Left colon (tissue), 2 donors: ENCODE measurements around the gene TEKT3. TPM values are rescaled to one million over a fixed set of nuclear protein-coding genes. Genes with fewer than 3 reads are reported as not detected.
A peak's percentile ranks its signal among the peaks of the same experiment; 100 is the strongest.

Experiments used
- ATAC-seq: fragments of 200-7000 bp; cut with Tn5 transposase; one replicate; pipeline ENCODE4 v1.9.1; 2020; ENCODE audit warnings: mild to moderate bottlenecking, moderate library complexity
- DNase-seq, 2 donors: peaks; one replicate each; pipeline ENCODE4 v3.0.0-alpha.2; 2020
- intact Hi-C, 2 donors: fragments of 100-400 bp; cut with DNase I in 1 of 2; cut with micrococcal nuclease in 1 of 2; formaldehyde crosslinking; loops; one replicate each; pipeline versions ENCODE4 v1.11.2 to v1.14.0; 2022; cut with DNase I, micrococcal nuclease
- total RNA-seq, 2 donors: library from RNA; stranded (reverse); fragmentation: NEBNext Ultra II Directional; extraction: Animal tissue kit (Norgen Biotek cat#: 25700); gene quantifications; one replicate each; pipeline ENCODE4 v1.2.1, GENCODE V29; 2021
- donor health status: DM: no; HTN: no; CAD: no.
- donor health status: DM: yes; HTN: yes; CAD: no.

Gene TEKT3
- total RNA-seq, 2 donors from 2014 or later: 0.36 to 0.64 TPM

- DNase-seq (no peak), ATAC-seq (peak; percentile 44)
- intact Hi-C loops: no loop called here
Observed at GRCh38 chr17:15351925-15352324, 10.5 kb upstream of the TEKT3 start.

GRCh38 chr17:15351478-15351840 lies 10.1 kb upstream of the TEKT3 start:
- DNase-seq (no peak), ATAC-seq (no peak)
- intact Hi-C loops: no loop called here

DNA sequence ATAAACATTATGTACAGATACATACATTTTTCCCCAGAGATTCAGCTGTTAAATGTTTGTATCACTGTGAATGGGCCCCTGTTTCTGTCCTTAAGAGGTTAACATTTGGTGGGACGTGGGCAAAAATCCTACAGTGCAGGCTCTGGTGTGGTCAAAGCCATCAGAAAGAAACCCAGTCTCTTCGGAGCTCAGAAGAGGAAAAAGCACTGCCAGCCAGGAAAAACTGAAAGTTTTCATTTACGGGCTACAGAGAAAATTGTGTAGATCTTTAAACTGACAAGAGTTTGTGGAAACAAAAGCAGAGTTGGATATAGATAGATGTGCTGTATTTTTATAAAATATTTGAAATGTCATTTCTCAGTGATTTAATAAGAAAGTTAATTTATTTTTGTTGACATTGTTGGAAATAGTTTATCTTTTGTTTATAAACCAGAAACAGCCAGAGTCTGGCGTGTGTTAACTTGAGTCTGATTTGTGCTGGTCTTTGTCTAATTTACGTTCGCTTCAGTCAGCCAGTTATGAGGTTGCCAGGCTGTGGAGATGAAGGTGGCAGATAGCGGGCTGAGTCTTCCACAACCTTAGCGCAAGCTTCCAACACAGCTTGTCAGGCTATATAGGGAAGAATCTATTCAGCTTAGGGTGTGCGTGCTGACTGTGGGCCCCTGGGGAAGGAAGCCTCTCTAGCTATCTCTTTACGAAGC lies 9.5 kb upstream of the TEKT3 start:
- peak in 1 of 2 donors; percentile 66 for DNase-seq
- intact Hi-C loops: no loop called here
- ATAC-seq: no peak

- DNase-seq: no peak
- intact Hi-C loops: loop anchor here in 1 of 2 donors (10.0 kb wide), 1 partner anchor 106 kb away; no protein-coding TSS in a partner anchor
- ATAC-seq: no peak
Observed at GRCh38 chr17:15349119-15349518, 7.7 kb upstream of the TEKT3 start.

GRCh38 chr17:15348021-15348420 lies 6.6 kb upstream of the TEKT3 start:
- DNase-seq (peak; percentile 86), ATAC-seq (peak; percentile 92)
- intact Hi-C loops: loop anchor here in 1 of 2 donors (10.0 kb wide), 1 partner anchor 107 kb away; no protein-coding TSS in a partner anchor

- ATAC-seq (no peak), DNase-seq (no peak)
- intact Hi-C loops: loop anchor here in 1 of 2 donors (10.0 kb wide), 1 partner anchor 109 kb away; no protein-coding TSS in a partner anchor
Observed at GRCh38 chr17:15346066-15346595, 4.7 kb upstream of the TEKT3 start.

DNA sequence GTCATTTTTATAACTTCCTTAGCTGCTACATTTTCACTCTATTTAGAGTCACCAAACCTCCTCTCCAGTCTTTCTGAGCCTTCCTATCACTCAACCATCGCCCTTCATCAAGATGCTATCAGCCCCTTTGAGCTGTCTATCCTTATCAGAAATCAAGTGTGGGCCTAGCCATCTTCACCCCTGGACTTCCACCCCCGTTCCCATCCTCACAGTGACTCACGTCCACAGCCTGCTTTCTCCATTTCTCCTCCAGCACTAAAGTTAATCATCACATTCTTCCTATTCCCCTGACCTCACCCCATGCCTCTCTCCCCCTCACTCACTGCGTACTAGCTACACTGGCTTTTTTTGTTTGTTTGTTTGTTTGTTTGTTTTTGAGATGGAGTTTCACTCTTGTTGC lies 2.4 kb upstream of the TEKT3 start:
- no peak for DNase-seq
- ATAC-seq: no peak
- intact Hi-C loops: loop anchor here in 1 of 2 donors (10.0 kb wide), 1 partner anchor 111 kb away; no protein-coding TSS in a partner anchor

GRCh38 chr17:15342460-15342859 lies 1.1 kb upstream of the TEKT3 start:
- ATAC-seq: no peak
- intact Hi-C loops: loop anchor here in 1 of 2 donors (10.0 kb wide), 1 partner anchor 112 kb away; no protein-coding TSS in a partner anchor
- DNase-seq: no peak

DNA sequence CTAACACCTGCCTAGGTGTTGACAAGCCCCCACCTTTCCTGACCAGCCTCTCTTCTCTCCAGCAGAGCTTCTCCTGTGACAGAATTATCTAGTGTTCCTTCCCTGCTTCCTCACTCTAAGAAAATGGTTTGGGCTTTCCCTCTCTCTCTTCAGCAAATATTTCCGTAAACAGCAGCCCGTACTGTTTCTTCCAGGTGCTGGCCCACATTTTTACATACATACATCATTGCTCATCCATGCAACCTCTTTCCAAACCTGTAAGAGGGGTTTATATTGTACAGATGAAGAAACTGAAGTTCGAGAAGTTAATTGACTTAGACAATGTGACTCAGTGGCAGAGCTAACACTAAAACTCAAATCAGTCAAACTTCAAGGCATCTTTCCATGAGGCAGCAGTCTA lies 569 bp upstream of the TEKT3 start:
- intact Hi-C loops: loop anchor here in 1 of 2 donors (10.0 kb wide), 1 partner anchor 113 kb away; no protein-coding TSS in a partner anchor
- no peak for DNase-seq
- ATAC-seq: no peak

DNA sequence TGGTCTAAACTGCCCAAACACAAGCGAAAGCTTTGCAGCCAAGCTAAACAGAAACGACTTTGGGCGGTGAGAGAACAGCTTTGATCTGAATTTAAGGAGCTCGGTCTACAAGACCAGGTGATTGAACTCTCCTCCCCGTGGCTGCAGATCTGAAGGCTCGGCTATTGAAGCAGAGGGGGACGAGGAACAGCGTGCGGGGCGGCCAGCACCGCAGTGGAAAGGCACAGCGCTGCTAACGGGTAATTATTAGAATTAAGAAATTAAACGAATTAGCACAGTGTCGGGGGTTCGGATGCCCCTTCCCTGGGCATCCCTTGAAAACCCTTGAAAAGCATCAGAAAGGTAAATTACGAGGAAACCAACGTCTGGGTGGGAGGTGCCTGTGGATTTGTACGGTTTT lies 431 bp downstream of the TEKT3 start:
- DNase-seq (no peak), ATAC-seq (peak; percentile 44)
- intact Hi-C loops: loop anchor here in 1 of 2 donors (10.0 kb wide), 1 partner anchor 114 kb away; no protein-coding TSS in a partner anchor

- intact Hi-C loops: no loop called here
Observed at GRCh38 chr17:15335446-15335845, 6.0 kb downstream of the TEKT3 start.

DNA sequence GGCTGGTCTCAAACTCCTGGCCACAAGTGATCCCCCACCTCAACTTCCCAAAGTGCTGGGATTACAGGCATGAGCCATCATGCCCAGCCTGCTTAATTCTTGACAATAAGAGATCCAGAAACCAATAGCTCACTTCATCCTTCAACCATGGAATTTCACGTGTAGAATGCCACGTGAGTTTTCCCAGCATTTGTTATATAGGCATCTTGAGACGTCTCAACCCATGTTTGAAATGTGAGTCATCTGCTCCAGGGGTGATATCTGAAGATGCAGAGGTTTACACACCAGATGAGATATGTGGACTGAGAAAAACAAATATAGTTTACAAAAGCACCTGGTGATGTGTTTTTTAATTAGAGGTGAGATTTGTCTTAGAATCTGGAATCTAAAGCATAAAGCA lies 7.1 kb downstream of the TEKT3 start:
- intact Hi-C loops: no loop called here
- no peak for ATAC-seq

More at GRCh38 chr17:15335446-15335845, 6.0 kb downstream of the TEKT3 start:
- ATAC-seq (no peak), DNase-seq (no peak)

GRCh38 chr17:15332338-15332737 lies 9.1 kb downstream of the TEKT3 start:
- DNase-seq (no peak), ATAC-seq (no peak)
- intact Hi-C loops: no loop called here

More for the DNA sequence above, 7.1 kb downstream of the TEKT3 start:
- no peak for DNase-seq

GRCh38 chr17:15323131-15323530 lies 18.3 kb downstream of the TEKT3 start:
- ATAC-seq (no peak), DNase-seq (no peak)
- intact Hi-C loops: no loop called here

- no peak for DNase-seq
- intact Hi-C loops: no loop called here
- ATAC-seq: no peak
Observed at GRCh38 chr17:15321556-15322251, 19.7 kb downstream of the TEKT3 start.

GRCh38 chr17:15319452-15320010 lies 21.9 kb downstream of the TEKT3 start:
- intact Hi-C loops: no loop called here
- no peak for ATAC-seq

GRCh38 chr17:15311996-15312395 lies 29.4 kb downstream of the TEKT3 start:
- intact Hi-C loops: no loop called here

More at GRCh38 chr17:15319452-15320010, 21.9 kb downstream of the TEKT3 start:
- DNase-seq: no peak

DNA sequence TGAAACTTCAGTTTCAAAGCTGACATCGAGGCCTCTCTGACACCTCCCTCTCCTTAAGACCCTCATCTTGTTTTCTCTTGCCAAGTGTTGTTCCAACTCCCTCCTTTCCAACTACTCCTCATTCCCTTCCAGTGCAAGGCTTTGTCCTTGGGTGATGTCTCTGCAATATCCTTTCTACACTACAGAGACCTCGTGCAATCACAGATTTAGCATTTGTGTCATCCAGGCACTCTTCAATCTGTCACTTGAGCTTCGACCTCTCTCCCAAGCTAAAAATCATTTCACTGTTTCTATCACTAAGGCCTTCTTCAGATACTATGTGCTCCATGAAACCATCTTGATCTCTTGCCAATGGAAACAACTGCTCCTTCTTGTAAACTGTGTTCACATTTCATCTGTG lies 31.6 kb downstream of the TEKT3 start:
- DNase-seq (no peak), ATAC-seq (no peak)
- intact Hi-C loops: no loop called here

More at GRCh38 chr17:15311996-15312395, 29.4 kb downstream of the TEKT3 start:
- DNase-seq: no peak
- no peak for ATAC-seq

DNA sequence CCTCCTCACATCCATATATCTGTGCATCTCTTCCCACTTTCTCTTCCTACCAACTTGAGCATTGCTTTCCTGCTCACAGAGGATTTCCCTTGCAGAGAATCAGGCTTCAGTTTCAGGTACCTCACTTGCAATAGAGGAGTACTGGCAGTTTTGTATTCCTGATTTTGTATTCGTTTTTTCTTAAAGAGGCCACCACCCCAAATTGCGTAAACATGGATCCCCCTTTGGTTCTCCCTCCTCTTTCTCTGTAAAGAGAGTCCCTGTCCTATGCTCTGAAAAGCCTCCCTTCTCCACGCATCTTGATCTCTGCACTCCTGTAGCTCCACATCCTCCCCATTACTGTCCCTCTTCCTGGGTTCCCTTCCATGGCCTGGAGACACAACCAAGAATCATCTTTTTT lies 32.2 kb downstream of the TEKT3 start:
- DNase-seq (no peak), ATAC-seq (no peak)
- intact Hi-C loops: no loop called here
